Stimulated activated CD8-positive, alpha-beta memory T cell treated with anti-CD3 and anti-CD28 coated beads, Interleukin-7, amount 100 ng/mL, for 24 hours (primary cell): ENCODE measurements around the gene SMAD2.
"Not testable (repeated sequence)": the region's sequence is repeated elsewhere in the genome, so short reads cannot be mapped to it uniquely, and the experiment has no call there.

Experiments
- DNase-seq: peaks from one replicate; pipeline ENCODE4 v3.0.0-alpha.2; 2020; ENCODE audit warnings: low read depth

SMAD2 gene

GRCh38 chr18:47930199-47930930, at the start of gene SMAD2:
Gene SMAD2 (minus strand): TSS chr18:47930659. CDS start chr18:47896756, 33,903 bp downstream.
- DNase-seq: peak; percentile 41

GRCh38 chr18:47979611-47980200, 49.2 kb upstream of the SMAD2 start:
- DNase-seq: no peak

GRCh38 chr18:47978603-47979002, 48.1 kb upstream of the SMAD2 start:
- no peak for DNase-seq

GRCh38 chr18:47978141-47978540, 47.7 kb upstream of the SMAD2 start:
- DNase-seq: no peak

- DNase-seq: no peak
These were observed 45.2 kb upstream of the SMAD2 start for GRCh38 chr18:47975701-47976100.

GRCh38 chr18:47975105-47975504, 44.6 kb upstream of the SMAD2 start:
- no peak for DNase-seq

GRCh38 chr18:47970664-47971531, 40.4 kb upstream of the SMAD2 start:
- DNase-seq: no peak

GRCh38 chr18:47969816-47970215, 39.4 kb upstream of the SMAD2 start:
- no peak for DNase-seq

GRCh38 chr18:47968721-47969120, 38.3 kb upstream of the SMAD2 start:
- DNase-seq: no peak

GRCh38 chr18:47968006-47968676, 37.7 kb upstream of the SMAD2 start:
- DNase-seq: no peak

GRCh38 chr18:47964053-47964452, 33.6 kb upstream of the SMAD2 start:
- DNase-seq: no peak

GRCh38 chr18:47961003-47961402, 30.5 kb upstream of the SMAD2 start:
- not testable (repeated sequence) for DNase-seq

GRCh38 chr18:47953471-47953931, 23.0 kb upstream of the SMAD2 start:
- peak; percentile 1 for DNase-seq

- no peak for DNase-seq
These were observed 20.1 kb upstream of the SMAD2 start for GRCh38 chr18:47950511-47950910.

- DNase-seq: no peak
These were observed 18.7 kb upstream of the SMAD2 start for GRCh38 chr18:47949202-47949601.

GRCh38 chr18:47946889-47947288, 16.4 kb upstream of the SMAD2 start:
- no peak for DNase-seq

- DNase-seq: no peak
These were observed 14.8 kb upstream of the SMAD2 start for GRCh38 chr18:47944972-47945852.

GRCh38 chr18:47936952-47937351, 6.5 kb upstream of the SMAD2 start:
- no peak for DNase-seq

GRCh38 chr18:47935321-47936055, 5.0 kb upstream of the SMAD2 start:
- DNase-seq: no peak

- no peak for DNase-seq
These were observed 2.1 kb upstream of the SMAD2 start for GRCh38 chr18:47932603-47933002.
